GM21381 (cell line): Measurements from ENCODE around the gene C14orf93.
"Not testable (repeated sequence)": the region's sequence is repeated elsewhere in the genome, so short reads cannot be mapped to it uniquely, and the experiment has no call there.

Experiments used
- ATAC-seq: cut with Tn5 transposase; IDR thresholded peaks from one replicate; pipeline ENCODE4 v1.9.1; 2021; ENCODE audit warnings: mild to moderate bottlenecking, moderate library complexity; ENCODE audit not compliant: unreplicated experiment

Gene C14orf93

GRCh38 chr14:22977684-22978486 lies 32.1 kb downstream of the C14orf93 start:
- no peak for ATAC-seq

GRCh38 chr14:22977434-22977683 lies 32.6 kb downstream of the C14orf93 start:
- ATAC-seq = no peak

- ATAC-seq = no peak
These were observed 33.1 kb downstream of the C14orf93 start for GRCh38 chr14:22976620-22977433.

GRCh38 chr14:22974530-22975313 lies 35.2 kb downstream of the C14orf93 start:
- no peak for ATAC-seq

GRCh38 chr14:22973217-22974032 lies 36.5 kb downstream of the C14orf93 start:
- no peak for ATAC-seq

GRCh38 chr14:22972313-22972930 lies 37.5 kb downstream of the C14orf93 start:
- no peak for ATAC-seq

- ATAC-seq = no peak
These were observed 38.8 kb downstream of the C14orf93 start for GRCh38 chr14:22971152-22971551.

GRCh38 chr14:22966783-22967269 lies 43.1 kb downstream of the C14orf93 start:
- ATAC-seq = no peak

GRCh38 chr14:22965916-22966782 lies 43.8 kb downstream of the C14orf93 start:
- not testable (repeated sequence) for ATAC-seq

- no peak for ATAC-seq
These were observed 47.8 kb downstream of the C14orf93 start for GRCh38 chr14:22962061-22962676.

GRCh38 chr14:22955702-22956569 lies 54.0 kb downstream of the C14orf93 start:
- no peak for ATAC-seq

- ATAC-seq = no peak
These were observed 57.5 kb downstream of the C14orf93 start for GRCh38 chr14:22952418-22952817.

GRCh38 chr14:22951795-22952194 lies 58.1 kb downstream of the C14orf93 start:
- ATAC-seq = not testable (repeated sequence)

- no peak for ATAC-seq
These were observed 64.3 kb downstream of the C14orf93 start for GRCh38 chr14:22945642-22946041.

GRCh38 chr14:22939684-22940083 lies 70.3 kb downstream of the C14orf93 start:
- no peak for ATAC-seq
